GM21786 (cell line): Measurements from ENCODE around the gene CFAP70.
"Not testable (repeated sequence)": the region's sequence is repeated elsewhere in the genome, so short reads cannot be mapped to it uniquely, and the experiment has no call there.

Source experiments
- ATAC-seq: cut with Tn5 transposase; IDR thresholded peaks from one replicate; pipeline ENCODE4 v1.9.1; 2021; ENCODE audit not compliant: unreplicated experiment

The CFAP70 gene

DNA sequence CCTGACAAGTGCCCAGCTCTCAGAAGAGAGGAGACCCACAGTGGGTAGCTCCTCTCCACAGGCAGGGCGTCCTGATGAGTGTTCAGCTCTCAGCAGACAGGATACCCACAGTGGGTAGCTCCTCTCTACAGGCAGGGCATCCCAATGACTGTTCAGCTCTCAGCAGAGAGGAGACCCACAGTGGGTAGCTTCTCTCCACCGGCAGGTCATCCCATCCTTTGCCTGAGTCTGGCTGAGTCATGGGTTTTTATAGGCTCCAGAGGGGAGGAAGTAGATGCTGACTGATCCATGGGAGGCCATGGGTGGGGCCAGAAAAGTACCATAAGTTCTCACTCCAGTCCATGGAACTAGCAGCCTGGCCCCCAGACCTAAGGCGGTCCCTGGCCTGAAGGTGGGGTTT is 18.5 kb downstream of the CFAP70 start:
- no peak for ATAC-seq

DNA sequence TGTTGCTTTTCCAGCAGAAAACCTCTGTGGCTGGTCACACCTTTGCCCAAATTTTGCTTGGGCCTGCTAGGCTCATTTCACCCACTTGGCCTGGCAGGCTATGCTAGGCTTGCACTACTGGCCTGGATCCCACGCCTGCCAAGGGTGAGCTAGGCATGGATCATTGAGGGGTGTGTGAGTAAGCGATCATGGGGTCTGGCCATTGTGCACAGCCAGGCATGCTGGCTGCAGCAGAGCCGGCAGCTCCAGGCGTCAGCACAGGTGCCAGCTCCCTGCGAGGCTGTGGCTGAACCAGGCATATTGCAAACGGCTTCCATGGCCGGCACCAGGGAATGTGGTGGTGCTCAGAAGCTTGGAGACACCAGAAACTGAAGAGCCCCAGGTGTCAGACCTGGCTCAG is 19.2 kb downstream of the CFAP70 start:
- ATAC-seq = no peak

DNA sequence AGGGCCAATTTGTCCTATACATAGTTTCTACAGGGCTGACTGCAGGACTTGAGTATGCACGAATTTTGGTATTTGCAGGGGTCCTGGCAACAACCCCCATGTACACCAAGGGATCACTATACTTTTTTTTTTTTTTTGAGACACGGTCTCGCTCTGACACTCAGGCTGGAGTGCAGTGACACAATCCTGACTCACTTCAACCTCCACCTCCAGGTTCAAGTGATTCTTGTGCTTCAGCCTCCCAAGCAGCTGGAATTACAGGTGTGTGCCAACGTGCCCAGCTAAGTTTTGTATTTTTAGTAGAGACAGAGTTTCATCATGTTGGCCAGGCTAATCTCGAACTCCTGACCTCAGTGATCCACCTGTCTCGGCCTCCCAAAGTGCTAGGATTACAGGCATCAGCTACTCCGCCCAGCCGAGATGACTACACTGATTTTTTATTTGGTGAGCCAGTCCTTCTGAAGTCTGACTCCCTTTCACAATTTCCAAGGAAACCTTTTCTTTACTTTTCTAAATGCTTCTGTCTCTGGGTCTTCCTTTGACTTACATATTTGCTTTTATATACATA is 19.8 kb downstream of the CFAP70 start:
- ATAC-seq = no peak

DNA sequence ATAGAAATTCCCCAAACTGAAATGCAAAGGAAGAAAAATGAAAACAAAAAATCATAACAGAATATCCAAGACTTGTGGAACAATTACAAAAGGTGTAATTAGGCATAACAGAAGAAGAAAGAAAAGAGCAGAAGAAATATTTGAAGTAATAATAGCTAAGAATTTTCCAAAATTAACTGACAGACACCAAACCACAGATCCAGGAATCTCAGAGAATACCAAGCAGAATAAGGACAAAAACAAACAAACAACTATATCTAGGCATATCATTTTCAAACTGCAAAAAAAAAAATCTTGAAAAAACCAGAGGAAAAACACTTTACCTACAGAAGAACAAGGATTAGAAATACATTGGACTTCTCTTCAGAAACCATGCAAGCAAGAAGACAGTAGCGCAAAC is 25.5 kb downstream of the CFAP70 start:
- no peak for ATAC-seq

DNA sequence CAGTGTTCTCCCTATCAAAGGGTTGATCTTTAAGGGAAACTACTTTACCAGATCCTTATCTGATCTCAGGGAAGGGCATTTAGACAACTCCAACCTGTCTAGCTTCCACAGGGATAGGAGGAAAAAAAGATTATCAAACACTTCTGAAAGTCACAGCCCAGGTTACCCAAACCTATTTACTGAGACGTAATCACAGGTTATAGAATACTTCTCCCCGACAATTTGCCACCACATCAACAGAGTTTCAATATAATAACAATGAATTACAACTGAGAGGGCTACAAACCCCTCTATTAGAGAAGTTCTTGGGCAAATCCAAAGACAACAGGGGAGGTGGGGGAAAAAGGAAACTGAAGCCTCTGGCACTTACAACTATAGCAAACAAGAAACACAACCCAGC is 26.3 kb downstream of the CFAP70 start:
- ATAC-seq = no peak

DNA sequence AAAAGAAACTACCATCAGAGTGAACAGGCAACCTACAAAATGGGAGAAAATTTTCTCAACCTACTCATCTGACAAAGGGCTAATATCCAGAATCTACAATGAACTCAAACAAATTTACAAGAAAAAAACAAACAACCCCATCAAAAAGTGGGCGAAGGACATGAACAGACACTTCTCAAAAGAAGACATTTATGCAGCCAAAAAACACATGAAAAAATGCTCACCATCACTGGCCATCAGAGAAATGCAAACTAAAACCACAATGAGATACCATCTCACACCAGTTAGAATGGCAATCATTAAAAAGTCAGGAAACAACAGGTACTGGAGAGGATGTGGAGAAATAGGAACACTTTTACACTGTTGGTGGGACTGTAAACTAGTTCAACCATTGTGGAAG is 30.1 kb downstream of the CFAP70 start:
- ATAC-seq = not testable (repeated sequence)

DNA sequence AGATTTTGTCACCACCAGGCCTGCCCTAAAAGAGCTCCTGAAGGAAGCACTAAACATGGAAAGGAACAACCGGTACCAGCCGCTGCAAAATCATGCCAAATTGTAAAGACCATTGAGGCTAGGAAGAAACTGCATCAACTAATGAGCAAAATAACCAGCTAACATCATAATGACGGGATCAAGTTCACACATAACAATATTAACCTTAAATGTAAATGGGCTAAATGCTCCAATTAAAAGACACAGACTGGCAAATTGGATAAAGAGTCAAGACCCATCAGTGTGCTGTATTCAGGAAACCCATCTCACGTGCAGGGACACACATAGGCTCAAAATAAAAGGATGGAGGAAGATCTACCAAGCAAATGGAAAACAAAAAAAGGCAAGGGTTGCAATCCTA is 33.4 kb downstream of the CFAP70 start:
- not testable (repeated sequence) for ATAC-seq

DNA sequence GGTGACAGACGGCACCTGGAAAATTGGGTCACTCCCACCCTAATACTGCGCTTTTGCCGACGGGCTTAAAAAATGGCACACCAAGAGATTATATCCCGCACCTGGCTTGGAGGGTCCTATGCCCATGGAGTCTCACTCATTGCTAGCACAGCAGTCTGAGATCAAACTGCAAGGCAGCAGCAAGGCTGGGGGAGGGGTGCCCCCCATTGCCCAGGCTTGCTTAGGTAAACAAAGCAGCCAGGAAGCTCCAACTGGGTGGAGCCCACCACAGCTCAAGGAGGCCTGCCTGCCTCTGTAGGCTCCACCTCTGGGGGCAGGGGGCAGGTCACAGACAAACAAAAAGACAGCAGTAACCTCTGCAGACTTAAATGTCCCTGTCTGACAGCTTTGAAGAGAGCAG is 35.1 kb downstream of the CFAP70 start:
- ATAC-seq = not testable (repeated sequence)

DNA sequence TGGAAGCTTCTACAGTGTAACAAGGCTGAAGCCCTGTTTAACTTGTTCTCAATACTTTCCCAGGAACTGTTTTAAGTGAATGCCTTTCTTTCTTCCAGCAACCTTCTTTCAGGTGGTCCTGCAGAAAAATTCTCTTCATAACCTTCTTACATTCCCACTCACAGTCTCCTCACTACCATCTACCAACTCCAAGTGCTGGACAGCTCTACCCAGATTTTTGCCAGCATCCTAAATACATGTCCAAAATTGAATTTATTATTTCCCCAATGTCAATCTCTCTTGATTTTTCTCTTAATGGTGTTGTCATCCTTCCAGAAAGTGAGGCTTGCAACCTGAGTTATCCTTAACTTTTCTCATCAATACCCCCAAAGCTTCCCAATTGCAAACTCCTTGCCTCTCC is 48.2 kb downstream of the CFAP70 start:
- ATAC-seq = no peak

DNA sequence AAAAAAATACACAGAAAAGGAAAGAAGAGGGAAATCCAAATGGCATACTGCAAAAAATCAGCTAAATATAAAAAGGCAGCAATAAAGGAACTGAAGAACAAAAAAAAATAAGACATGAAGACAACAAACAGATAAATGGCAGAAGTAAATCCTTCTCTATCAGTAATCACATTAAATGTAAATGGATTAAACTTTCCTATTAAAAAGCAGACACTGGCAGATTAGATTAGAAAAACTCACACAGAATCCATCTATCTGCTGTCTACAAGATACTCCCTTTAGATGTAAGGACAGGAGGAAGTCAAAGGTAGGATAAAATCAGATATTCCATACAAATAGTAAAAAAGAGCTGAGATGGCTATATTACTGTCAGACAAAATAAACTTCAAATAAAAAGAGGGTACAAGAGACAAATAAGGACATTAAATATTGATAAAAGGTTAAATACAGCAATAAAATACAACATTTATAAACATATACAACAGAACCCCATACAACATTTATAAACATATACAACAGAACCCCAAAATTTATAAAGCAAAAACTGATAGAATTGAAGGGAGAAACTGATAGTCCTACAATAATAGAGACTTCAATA is 51.4 kb downstream of the CFAP70 start:
- ATAC-seq = no peak

DNA sequence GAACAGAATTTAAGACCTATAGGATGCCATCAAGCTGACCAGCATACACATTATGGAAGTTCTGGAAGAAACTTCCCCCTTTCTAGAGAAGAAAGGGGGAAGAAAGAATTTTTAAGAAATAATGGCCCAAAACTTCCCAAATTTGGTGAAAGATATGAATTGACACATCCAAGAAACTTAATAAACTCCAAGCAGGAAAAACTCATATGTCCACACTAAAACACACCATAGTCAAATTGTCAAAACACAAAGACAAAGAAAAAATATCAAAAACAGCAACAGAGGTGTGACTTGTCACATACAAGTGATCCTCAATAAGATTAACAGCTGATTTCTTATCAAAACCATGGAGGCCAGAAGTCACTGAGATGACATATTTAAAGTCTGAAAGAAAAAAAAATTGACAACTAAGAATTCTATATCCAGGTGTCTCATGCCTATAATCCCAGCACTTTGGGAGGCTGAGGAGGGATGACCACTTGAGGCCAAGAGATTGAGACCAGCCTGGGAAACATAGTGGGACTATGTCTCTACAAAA is 52.4 kb downstream of the CFAP70 start:
- ATAC-seq = no peak

DNA sequence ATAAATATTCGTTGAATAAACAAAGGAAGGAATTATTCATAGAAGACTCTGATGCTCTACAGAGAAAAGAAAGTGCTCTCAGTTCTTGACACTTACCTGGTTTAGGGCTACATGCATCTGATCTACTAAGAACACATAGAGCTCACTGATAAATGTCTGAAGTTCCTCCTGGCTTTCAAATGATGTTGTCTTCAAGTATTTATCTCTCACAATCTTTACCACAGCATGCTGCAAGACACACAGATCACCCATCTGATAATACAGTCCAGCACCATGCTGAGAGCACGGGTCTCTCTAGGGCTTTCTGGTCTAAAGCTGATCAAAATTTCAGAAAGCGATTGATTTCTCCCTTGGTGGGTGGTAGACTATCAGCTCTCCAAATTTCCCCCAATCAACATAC is 61.7 kb downstream of the CFAP70 start:
- no peak for ATAC-seq

DNA sequence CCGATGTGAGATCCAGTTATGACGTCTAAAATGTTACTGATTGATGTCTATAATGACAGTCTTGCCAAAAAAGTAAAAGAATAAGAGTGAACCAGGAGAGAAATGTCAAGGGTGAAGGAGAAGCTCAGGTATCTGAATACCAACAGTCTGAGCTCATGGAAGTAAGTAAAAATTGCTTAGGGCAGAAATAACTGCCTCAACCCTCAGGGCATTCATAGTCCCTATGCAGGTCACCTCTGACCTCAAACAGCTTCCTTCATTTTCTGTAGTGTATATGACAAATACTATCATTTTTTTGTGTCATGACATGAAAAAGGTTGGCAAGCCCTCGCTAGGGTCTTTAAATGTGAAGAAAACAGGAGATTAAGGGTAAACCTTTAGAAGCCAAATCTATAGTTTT is 65.2 kb downstream of the CFAP70 start:
- ATAC-seq = no peak

DNA sequence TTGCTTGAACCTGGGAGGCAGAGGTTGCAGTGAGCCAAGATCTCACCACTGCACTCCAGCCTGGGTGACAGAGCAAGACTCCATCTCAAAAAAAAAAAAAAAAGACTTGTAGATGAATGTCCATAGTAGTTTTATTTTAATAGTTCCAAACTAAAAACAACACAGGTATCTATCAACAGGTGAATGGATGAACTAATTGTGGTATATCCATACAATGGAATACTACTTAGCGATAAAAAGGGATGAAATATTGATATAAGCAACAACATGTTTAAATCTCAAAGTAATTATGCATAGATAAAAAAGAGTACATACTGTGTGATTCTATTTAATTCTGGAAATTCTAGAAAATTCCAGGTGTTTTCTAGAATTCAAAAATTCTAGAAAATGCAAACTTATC is 68.7 kb downstream of the CFAP70 start:
- no peak for ATAC-seq

DNA sequence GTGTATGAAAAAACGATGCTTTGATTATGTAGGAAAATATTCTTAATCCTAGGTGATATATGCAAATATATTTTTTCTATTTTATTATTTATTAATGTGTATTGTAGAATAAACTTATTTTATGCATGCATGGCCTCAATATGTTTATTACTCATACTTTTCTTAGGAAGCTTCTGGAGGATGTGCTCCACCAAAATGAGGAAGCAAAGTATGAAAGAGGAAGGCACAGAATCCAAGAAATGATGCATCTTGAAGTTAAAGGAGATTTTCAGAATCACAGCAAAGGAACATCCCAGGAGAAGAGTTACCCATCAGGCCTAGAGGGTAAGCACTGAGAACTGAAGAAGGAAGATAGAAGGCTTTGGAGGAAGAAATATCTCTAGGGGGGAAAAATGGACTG is 71.2 kb downstream of the CFAP70 start:
- no peak for ATAC-seq

DNA sequence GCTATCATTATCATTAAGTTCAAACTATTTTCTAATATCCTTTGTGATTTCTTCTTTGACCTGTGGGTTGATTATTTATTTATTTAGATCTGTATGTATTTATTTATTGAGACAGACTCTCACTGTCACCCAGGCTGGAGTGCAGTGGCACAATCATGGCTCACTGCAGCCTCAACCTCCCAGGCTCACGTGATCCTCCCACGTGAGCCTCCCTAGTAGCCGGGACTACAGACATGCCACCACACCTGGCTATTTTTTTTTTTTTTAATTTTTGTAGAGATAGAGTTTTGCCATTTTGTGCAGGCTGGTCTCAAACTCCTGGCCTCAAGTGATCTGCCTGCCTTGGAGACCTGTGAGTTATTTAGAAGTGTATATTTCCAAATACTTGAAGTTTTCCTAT is 77.6 kb downstream of the CFAP70 start:
- no peak for ATAC-seq

DNA sequence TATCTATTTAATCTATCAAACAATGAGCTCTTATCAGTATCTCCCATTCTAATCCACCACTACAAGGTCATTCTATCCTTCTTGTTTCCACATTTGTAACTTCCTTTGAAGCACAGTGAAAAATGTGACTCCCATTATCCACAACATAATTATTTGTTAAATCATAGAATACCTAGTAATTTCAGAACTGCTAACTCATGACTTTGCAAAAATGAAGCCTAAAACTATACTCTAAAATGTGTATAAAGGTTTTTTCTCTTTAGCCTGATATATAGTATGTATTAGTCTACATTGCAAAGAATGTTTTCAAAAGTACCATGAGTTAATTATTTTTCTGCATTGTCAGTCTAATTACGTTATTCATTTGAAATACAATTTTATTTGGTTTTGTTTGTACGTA is 94.2 kb downstream of the CFAP70 start:
- no peak for ATAC-seq

DNA sequence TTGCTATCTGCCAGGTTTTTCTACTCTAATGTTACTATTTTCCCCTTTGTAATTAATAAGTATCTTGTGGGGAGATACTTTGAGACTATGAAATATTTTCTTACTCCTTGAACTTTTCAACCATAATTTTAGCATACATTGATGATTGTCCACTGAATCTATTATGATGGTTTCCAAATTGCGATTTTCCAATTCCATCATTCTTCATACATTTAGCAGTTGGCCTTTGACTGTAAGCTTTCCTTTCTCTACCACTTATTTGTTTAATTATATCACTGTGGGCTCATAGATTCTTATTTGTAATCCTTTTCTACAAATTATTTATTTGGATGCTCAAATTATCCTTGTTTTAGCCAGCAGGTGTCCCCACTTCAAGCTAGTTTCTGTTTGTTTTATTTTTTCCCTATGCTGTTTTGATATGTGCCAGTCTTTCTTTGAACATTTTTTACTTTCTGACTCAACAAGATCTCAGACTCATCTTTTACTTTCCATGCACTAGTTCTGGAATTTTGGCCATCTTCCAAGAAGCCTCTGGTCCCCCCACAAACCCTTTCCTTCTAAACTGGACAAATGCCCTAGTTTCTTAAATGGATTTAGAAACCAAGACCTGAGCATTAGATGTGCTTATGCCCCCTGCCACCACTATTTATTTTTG is 94.8 kb downstream of the CFAP70 start:
- ATAC-seq = no peak

DNA sequence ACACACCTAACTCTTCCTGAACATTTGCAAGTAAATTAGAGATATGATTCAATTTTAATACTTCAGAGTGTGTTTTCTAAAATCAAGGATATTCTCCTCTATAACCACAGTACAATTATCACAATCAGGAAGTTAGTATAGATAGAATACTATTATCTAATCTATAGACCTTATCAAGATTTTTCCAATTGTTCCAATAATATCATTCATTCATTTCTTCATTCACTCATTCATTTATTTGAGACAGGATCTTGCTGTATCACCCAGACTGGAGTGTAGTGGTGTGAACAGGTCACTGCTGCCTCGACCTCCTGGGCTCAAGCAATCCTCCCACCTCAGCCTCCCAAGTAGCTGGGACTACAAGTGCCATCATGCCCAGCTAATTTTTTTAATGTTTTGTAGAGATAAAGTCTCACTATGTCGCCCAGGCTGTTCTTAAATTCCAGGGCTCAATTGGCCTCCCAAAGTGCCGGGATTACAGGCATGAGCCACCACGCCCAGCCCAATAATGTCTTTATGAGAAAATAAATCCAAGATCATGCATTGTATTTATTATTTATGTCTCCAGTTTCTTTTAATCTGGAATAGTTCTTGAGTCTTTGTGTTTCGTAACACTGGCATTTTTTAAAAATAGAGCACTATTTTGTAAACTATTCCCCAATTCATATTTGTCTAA is 95.6 kb downstream of the CFAP70 start:
- ATAC-seq = no peak

DNA sequence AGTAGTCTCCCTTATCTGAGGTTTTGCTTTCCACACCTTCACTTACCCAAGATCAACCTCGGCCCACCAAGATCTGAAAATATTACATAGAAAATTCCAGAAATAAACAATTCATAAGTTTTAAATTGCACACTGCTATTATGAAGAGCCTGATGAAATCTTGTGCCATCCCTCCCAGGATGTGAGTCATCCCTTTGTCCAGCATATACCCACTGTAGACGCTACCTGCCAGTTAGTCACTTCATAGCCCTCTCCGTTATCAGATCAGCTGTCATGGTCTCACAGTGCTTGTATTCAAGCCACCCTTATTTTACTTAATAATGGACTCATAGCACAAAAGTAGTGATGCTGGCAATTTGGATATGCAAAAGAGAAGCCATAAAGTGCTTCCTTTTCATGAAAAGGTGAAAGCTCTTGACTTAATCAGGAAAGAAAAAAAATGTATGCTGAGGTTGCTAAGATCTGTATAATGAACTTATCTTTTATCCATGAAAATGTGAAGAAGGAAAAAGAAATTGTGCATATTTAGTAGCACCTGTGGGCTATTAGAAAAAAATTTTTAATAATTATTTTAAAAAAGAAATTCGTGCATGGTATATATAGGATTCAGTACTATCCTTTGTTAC is 96.4 kb downstream of the CFAP70 start:
- ATAC-seq = no peak

DNA sequence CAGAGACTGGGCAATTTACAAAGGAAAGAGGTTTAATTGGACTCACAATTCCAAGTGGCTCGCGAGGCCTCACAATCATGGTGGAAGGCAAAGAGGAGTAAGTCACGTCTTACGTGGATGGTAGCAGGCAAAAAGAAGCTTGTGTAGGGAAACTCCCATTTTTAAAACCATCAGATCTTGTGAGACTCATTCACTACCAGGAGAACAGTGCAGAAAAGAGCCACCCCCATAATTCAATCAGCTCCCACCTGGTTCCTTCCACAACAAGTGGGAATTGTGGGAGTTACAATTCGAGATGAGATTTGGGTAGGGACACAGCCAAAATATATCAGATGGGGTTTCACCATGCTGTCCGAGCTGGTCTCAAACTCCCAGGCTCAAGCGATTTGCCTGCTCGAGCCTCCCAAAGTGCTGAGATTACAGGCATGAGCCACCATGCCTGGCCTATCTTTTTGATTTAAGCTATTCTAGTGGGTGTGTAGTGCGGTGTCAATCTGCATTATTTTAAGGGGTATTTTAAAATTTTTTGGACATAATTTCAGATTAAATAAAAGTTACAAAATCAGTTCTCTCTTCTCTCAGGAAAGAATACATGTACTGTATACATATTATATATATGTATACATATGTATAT is 97.2 kb downstream of the CFAP70 start:
- ATAC-seq = no peak
